ENCODE data around the gene DNAJC3.
A peak's percentile ranks its signal among the peaks of the same experiment; 100 is the strongest.

The DNAJC3 gene

GRCh38 chr13:95740979-95741320, 64.0 kb downstream of the DNAJC3 start:
- Histone ChIP-seq H3K9me3 (ENCODE audit: insufficient read depth, low read length) (peaks cover 13% of the 10 kb centered on the region; the same call in 1 of the 2 replicates), H3K9ac (ENCODE audit: insufficient read length, low read depth) (no peak overlapping the region), H3K27me3 (ENCODE audit: insufficient read depth, insufficient read length) (no peaks in the 10 kb centered on the region), H3K4me1 (ENCODE audit: insufficient read depth, insufficient read length) (no peaks in the 10 kb centered on the region), H3K36me3 (ENCODE audit: insufficient read depth, insufficient read length, low read length) (no peaks in the 10 kb centered on the region), H3K4me3 (ENCODE audit: insufficient read length, low read depth) (peak overlapping the region; percentile 21)
- no peak for TF ChIP-seq SUZ12 (IDR thresholded peaks at IDR 0.05; ENCODE audit: extremely low read depth, insufficient read depth, insufficient read length)
- no peak for TF ChIP-seq YY1 (IDR thresholded peaks at IDR 0.05; ENCODE audit: insufficient read depth, insufficient read length)
- no peak for TF ChIP-seq ZNF274 (IDR thresholded peaks at IDR 0.05; ENCODE audit: low read depth, low read length)
- DNase-seq (ENCODE audit: low read depth, low spot score): no peak

GRCh38 chr13:95741584-95742563, 64.9 kb downstream of the DNAJC3 start:
- no peak for DNase-seq (ENCODE audit: low read depth, low spot score)

GRCh38 chr13:95743192-95743591, 66.3 kb downstream of the DNAJC3 start:
- Histone ChIP-seq H3K27me3 (ENCODE audit: insufficient read depth, insufficient read length) (no peaks in the 10 kb centered on the region), H3K9me3 (ENCODE audit: insufficient read depth, low read length) (peaks cover 13% of the 10 kb centered on the region; the same call in 1 of the 2 replicates), H3K9ac (ENCODE audit: insufficient read length, low read depth) (no peak overlapping the region), H3K4me3 (ENCODE audit: insufficient read length, low read depth) (no peak overlapping the region), H3K36me3 (ENCODE audit: insufficient read depth, insufficient read length, low read length) (no peaks in the 10 kb centered on the region), H3K4me1 (ENCODE audit: insufficient read depth, insufficient read length) (no peaks in the 10 kb centered on the region)
- no peak for TF ChIP-seq SUZ12 (IDR thresholded peaks at IDR 0.05; ENCODE audit: extremely low read depth, insufficient read depth, insufficient read length)
- TF ChIP-seq YY1 (IDR thresholded peaks at IDR 0.05; ENCODE audit: insufficient read depth, insufficient read length): no peak
- TF ChIP-seq ZNF274 (IDR thresholded peaks at IDR 0.05; ENCODE audit: low read depth, low read length): no peak
- no peak for DNase-seq (ENCODE audit: low read depth, low spot score)

More at GRCh38 chr13:95741584-95742563, 64.9 kb downstream of the DNAJC3 start:
- H3K4me1 ChIP-seq (ENCODE audit: insufficient read depth, insufficient read length): no peaks in the 10 kb centered on the region
- H3K4me3 ChIP-seq (ENCODE audit: insufficient read length, low read depth): no peak overlapping the region
- TF ChIP-seq ZNF274 (IDR thresholded peaks at IDR 0.05; ENCODE audit: low read depth, low read length) (no peak), YY1 (IDR thresholded peaks at IDR 0.05; ENCODE audit: insufficient read depth, insufficient read length) (no peak), SUZ12 (IDR thresholded peaks at IDR 0.05; ENCODE audit: extremely low read depth, insufficient read depth, insufficient read length) (no peak)
- peaks cover 13% of the 10 kb centered on the region; the same call in 1 of the 2 replicates for H3K9me3 ChIP-seq (ENCODE audit: insufficient read depth, low read length)
- no peak overlapping the region for H3K9ac ChIP-seq (ENCODE audit: insufficient read length, low read depth)
- no peaks in the 10 kb centered on the region for H3K27me3 ChIP-seq (ENCODE audit: insufficient read depth, insufficient read length)
- no peaks in the 10 kb centered on the region for H3K36me3 ChIP-seq (ENCODE audit: insufficient read depth, insufficient read length, low read length)

- H3K36me3 ChIP-seq (ENCODE audit: insufficient read depth, insufficient read length, low read length): no peaks in the 10 kb centered on the region
- H3K9ac ChIP-seq (ENCODE audit: insufficient read length, low read depth): no peak overlapping the region
- H3K27me3 ChIP-seq (ENCODE audit: insufficient read depth, insufficient read length): no peaks in the 10 kb centered on the region
- peaks cover 13% of the 10 kb centered on the region; the same call in 1 of the 2 replicates for H3K9me3 ChIP-seq (ENCODE audit: insufficient read depth, low read length)
- no peaks in the 10 kb centered on the region for H3K4me1 ChIP-seq (ENCODE audit: insufficient read depth, insufficient read length)
- TF ChIP-seq YY1 (IDR thresholded peaks at IDR 0.05; ENCODE audit: insufficient read depth, insufficient read length) (no peak), SUZ12 (IDR thresholded peaks at IDR 0.05; ENCODE audit: extremely low read depth, insufficient read depth, insufficient read length) (no peak), ZNF274 (IDR thresholded peaks at IDR 0.05; ENCODE audit: low read depth, low read length) (no peak)
- H3K4me3 ChIP-seq (ENCODE audit: insufficient read length, low read depth): no peak overlapping the region
- DNase-seq (ENCODE audit: low read depth, low spot score): no peak
Measured at GRCh38 chr13:95745289-95745688, 68.3 kb downstream of the DNAJC3 start.

- no peak overlapping the region for H3K4me3 ChIP-seq (ENCODE audit: insufficient read length, low read depth)
- H3K27me3 ChIP-seq (ENCODE audit: insufficient read depth, insufficient read length): no peaks in the 10 kb centered on the region
- TF ChIP-seq YY1 (IDR thresholded peaks at IDR 0.05; ENCODE audit: insufficient read depth, insufficient read length): no peak
- TF ChIP-seq ZNF274 (IDR thresholded peaks at IDR 0.05; ENCODE audit: low read depth, low read length): no peak
- no peak for TF ChIP-seq SUZ12 (IDR thresholded peaks at IDR 0.05; ENCODE audit: extremely low read depth, insufficient read depth, insufficient read length)
- peaks cover 13% of the 10 kb centered on the region; the same call in 1 of the 2 replicates for H3K9me3 ChIP-seq (ENCODE audit: insufficient read depth, low read length)
- DNase-seq (ENCODE audit: low read depth, low spot score): no peak
- no peaks in the 10 kb centered on the region for H3K36me3 ChIP-seq (ENCODE audit: insufficient read depth, insufficient read length, low read length)
- H3K4me1 ChIP-seq (ENCODE audit: insufficient read depth, insufficient read length): no peaks in the 10 kb centered on the region
- H3K9ac ChIP-seq (ENCODE audit: insufficient read length, low read depth): no peak overlapping the region
Measured at GRCh38 chr13:95745752-95746151, 68.8 kb downstream of the DNAJC3 start.

- H3K9ac ChIP-seq (ENCODE audit: insufficient read length, low read depth): no peak overlapping the region
- no peak overlapping the region for H3K4me3 ChIP-seq (ENCODE audit: insufficient read length, low read depth)
- TF ChIP-seq SUZ12 (IDR thresholded peaks at IDR 0.05; ENCODE audit: extremely low read depth, insufficient read depth, insufficient read length) (no peak), ZNF274 (IDR thresholded peaks at IDR 0.05; ENCODE audit: low read depth, low read length) (no peak), YY1 (IDR thresholded peaks at IDR 0.05; ENCODE audit: insufficient read depth, insufficient read length) (no peak)
- H3K36me3 ChIP-seq (ENCODE audit: insufficient read depth, insufficient read length, low read length): no peaks in the 10 kb centered on the region
- no peaks in the 10 kb centered on the region for H3K9me3 ChIP-seq (ENCODE audit: insufficient read depth, low read length)
- H3K4me1 ChIP-seq (ENCODE audit: insufficient read depth, insufficient read length): no peaks in the 10 kb centered on the region
- no peak for DNase-seq (ENCODE audit: low read depth, low spot score)
- no peaks in the 10 kb centered on the region for H3K27me3 ChIP-seq (ENCODE audit: insufficient read depth, insufficient read length)
Measured at GRCh38 chr13:95749545-95749944, 72.6 kb downstream of the DNAJC3 start.

GRCh38 chr13:95752677-95753076, 75.7 kb downstream of the DNAJC3 start:
- Histone ChIP-seq H3K36me3 (ENCODE audit: insufficient read depth, insufficient read length, low read length) (no peaks in the 10 kb centered on the region), H3K9me3 (ENCODE audit: insufficient read depth, low read length) (no peaks in the 10 kb centered on the region), H3K9ac (ENCODE audit: insufficient read length, low read depth) (no peak overlapping the region), H3K4me3 (ENCODE audit: insufficient read length, low read depth) (no peak overlapping the region), H3K27me3 (ENCODE audit: insufficient read depth, insufficient read length) (no peaks in the 10 kb centered on the region), H3K4me1 (ENCODE audit: insufficient read depth, insufficient read length) (no peaks in the 10 kb centered on the region)
- no peak for TF ChIP-seq ZNF274 (IDR thresholded peaks at IDR 0.05; ENCODE audit: low read depth, low read length)
- TF ChIP-seq YY1 (IDR thresholded peaks at IDR 0.05; ENCODE audit: insufficient read depth, insufficient read length): no peak
- no peak for TF ChIP-seq SUZ12 (IDR thresholded peaks at IDR 0.05; ENCODE audit: extremely low read depth, insufficient read depth, insufficient read length)
- no peak for DNase-seq (ENCODE audit: low read depth, low spot score)
